Adrenal gland (tissue), 12 donors: ENCODE measurements around the gene IFT88. TPM values are rescaled to one million over a fixed set of nuclear protein-coding genes. Genes with fewer than 3 reads are reported as not detected.
A peak's percentile ranks its signal among the peaks of the same experiment; 100 is the strongest.

Experiments
- DNase-seq, 7 donors: peaks; one replicate each; pipeline ENCODE4 v3.0.0-alpha.2; 2019 to 2020
- H3K27ac ChIP-seq, 5 donors: fragments of 200-600 bp; sonication (generic) in 4 of 5; 1 replicate in 3 of 5; 2 replicates in 2 of 5; pipeline versions ENCODE4 v1.5.1 to v1.8.0; 2016 to 2020; ENCODE audit warnings: mild to moderate bottlenecking in 1 of 5
- H3K27me3 ChIP-seq: fragments of 200-600 bp; 2 replicates; pipeline ENCODE4 v1.8.0; 2021
- H3K36me3 ChIP-seq, 2 donors: fragments of 200-600 bp; replicated peaks in 1 of 2; 1 replicate in 1 of 2; 2 replicates in 1 of 2; pipeline versions ENCODE4 v1.5.1 to v1.8.0; 2018 to 2022
- H3K4me1 ChIP-seq, 2 donors: fragments of 200-600 bp; replicated peaks in 1 of 2; 1 replicate in 1 of 2; 2 replicates in 1 of 2; pipeline versions ENCODE4 v1.5.1 to v1.8.0; 2018 to 2021
- H3K4me3 ChIP-seq, 4 donors: fragments of 200-600 bp; sonication (generic) in 3 of 4; one replicate each; pipeline ENCODE4 v1.5.1; 2016 to 2018
- H3K9me3 ChIP-seq, 3 donors: fragments of 200-600 bp; sonication (generic) in 1 of 3; replicated peaks in 1 of 3; 1 replicate in 2 of 3; 2 replicates in 1 of 3; pipeline versions ENCODE4 v1.5.1 to v1.8.0; 2016 to 2021
- CTCF ChIP-seq, 6 experiments: fragments of 450-650 bp in 4 of 6; fragments of 200-600 bp in 2 of 6; sonication (generic) in 1 of 6; IDR thresholded peaks; 1 replicate in 5 of 6; 2 replicates in 1 of 6; pipeline versions ENCODE4 v1.5.1 to v1.8.0; 2016 to 2021; ENCODE audit warnings: antibody characterized with exemption in 6 of 6, mild to moderate bottlenecking in 2 of 6, moderate library complexity in 1 of 6
- POLR2A ChIP-seq, 2 donors: fragments of 450-650 bp; IDR thresholded peaks; one replicate each; pipeline ENCODE4 v1.6.1; 2017; ENCODE audit warnings: antibody characterized with exemption in 2 of 2, mild to moderate bottlenecking in 2 of 2, moderate library complexity in 1 of 2
- WGBS, 4 donors: extraction: QIAGEN DNeasy Blood & Tissue Kit in 2 of 4; methylation state at CpG; one replicate each; pipeline versions ENCODE4 v1.1.5 to v1.1.7; 2013 to 2017; 5-methylcytosine and 5-hydroxymethylcytosine counted together
- intact Hi-C, 2 donors: fragments of 100-400 bp; cut with DNase I; formaldehyde crosslinking; loops; one replicate each; pipeline versions ENCODE4 v1.14.1 to v1.15.0; 2022 to 2023
- polyA plus RNA-seq, 3 donors: library from polyadenylated mRNA; stranded (reverse); fragments of 200-250 nt in 2 of 3; fragments of 350-450 nt in 1 of 3; fragmentation: Illumina TruSeq in 1 of 3; extraction: RNeasy Lipid Tissue Mini Kit (QIAGEN cat#74804) in 1 of 3; gene quantifications; one replicate each; pipeline ENCODE4 v1.2.3, GENCODE V29; 2013 to 2014
- total RNA-seq, 9 donors: library from RNA; depleted of rRNA in 4 of 9; stranded (reverse); fragments of >200 nt in 4 of 9; fragments of 120-200 nt in 1 of 9; fragmentation: NEBNext Ultra II Directional in 1 of 9; extraction: Animal tissue kit (Norgen Biotek cat#: 25700) in 1 of 9; gene quantifications; one replicate each; pipeline versions ENCODE4 v1.1.0 to v1.2.4, GENCODE V29; 2013 to 2023
- donor health status: healthy with polysubstance abuse.
- donor health status: Bipolar disorder and iron deficiency.
- donor health status: DM: yes; HTN: yes; CAD: no.
- donor health status: DM: no; HTN: no; CAD: no.
- donor health status: DM: no; HTN: no; CAD: no.
- donor health status: DM: yes; HTN: yes; CAD: no.

IFT88 gene
- total and polyA plus RNA-seq, 12 donors = 7.0 to 22.9 (median 15.2) TPM

DNA sequence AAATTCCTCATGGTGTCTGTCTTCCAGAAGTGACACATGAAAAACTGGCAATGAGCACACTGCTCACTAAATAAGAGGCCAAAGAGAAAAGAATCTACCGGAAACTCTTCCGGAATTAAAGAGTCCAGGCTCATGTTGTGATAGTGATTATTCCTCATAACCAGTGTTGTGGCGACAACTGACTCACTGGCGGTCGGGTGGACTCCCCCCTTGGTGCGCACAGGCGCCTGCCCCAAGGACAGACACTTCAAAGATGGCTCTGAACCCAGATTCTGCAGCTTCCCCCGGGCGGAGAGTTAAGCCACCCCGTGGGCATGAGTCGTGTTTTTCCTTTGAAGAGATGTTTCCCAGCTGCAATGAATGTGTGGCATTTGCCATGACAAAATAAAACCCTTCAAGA lies 146.8 kb downstream of the IFT88 start:
- Histone ChIP-seq H3K27me3 (no peaks in the 10 kb centered on the region), H3K4me1 (peaks cover 5 to 24% of the 10 kb centered on the region in 2 donors), H3K9me3 (no peaks in the 10 kb centered on the region), H3K36me3 (no peaks in the 10 kb centered on the region), H3K27ac (peak overlapping the region in 2 of 5 donors; percentile 50 to 62), H3K4me3 (no peak overlapping the region)
- TF ChIP-seq CTCF (IDR thresholded peaks at IDR 0.05) = no peak
- TF ChIP-seq POLR2A (IDR thresholded peaks at IDR 0.05) = peak in 1 of 2 donors; percentile 15
- peak in 5 of 7 donors; percentile 54 to 79 (median 69) for DNase-seq
- WGBS, 4 donors = 28 to 43% (median 39%) methylated on average over 11 of the region's 11 CpGs
- intact Hi-C loops = loop anchor here (5.0 to 10.0 kb wide), 3 partner anchors 109 to 219 kb away; no protein-coding TSS in a partner anchor

DNA sequence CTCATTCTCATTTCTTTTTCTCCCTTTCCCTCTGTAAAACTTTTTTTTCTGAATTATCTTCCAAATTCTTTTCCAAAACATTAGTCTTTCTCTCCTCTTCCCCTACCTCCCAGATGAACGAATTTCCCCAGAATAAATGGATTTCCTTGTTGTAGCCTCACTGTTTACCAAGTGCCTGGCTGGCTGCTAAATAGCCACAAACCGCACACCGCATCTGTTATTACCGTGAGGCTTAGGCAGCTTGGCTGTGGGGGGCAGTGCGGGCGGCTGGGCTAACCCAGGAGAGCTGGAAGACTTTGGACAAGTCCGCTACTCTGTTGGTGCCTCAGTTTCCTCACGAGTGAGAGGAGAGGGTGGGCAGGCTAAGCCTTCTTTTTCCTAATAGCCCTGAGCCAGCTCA lies 147.2 kb downstream of the IFT88 start:
- no peaks in the 10 kb centered on the region for H3K27me3 ChIP-seq
- no peak for DNase-seq
- no peaks in the 10 kb centered on the region for H3K36me3 ChIP-seq
- H3K4me3 ChIP-seq = no peak overlapping the region
- H3K9me3 ChIP-seq = no peaks in the 10 kb centered on the region
- H3K27ac ChIP-seq = peak overlapping the region in 2 of 5 donors; percentile 50 to 53
- peaks cover 5 to 24% of the 10 kb centered on the region in 2 donors for H3K4me1 ChIP-seq
- WGBS, 4 donors = 65 to 81% (median 74%) methylated on average over 8 of the region's 8 CpGs
- intact Hi-C loops = loop anchor here (5.0 to 10.0 kb wide), 3 partner anchors 108 to 219 kb away; no protein-coding TSS in a partner anchor
- TF ChIP-seq CTCF (IDR thresholded peaks at IDR 0.05) (no peak), POLR2A (IDR thresholded peaks at IDR 0.05) (no peak)

- H3K4me1 ChIP-seq = peaks cover 5 to 24% of the 10 kb centered on the region in 2 donors
Measured at GRCh38 chr13:20714563-20715329, 147.8 kb downstream of the IFT88 start.

More at GRCh38 chr13:20714563-20715329, 147.8 kb downstream of the IFT88 start:
- Histone ChIP-seq H3K36me3 (no peaks in the 10 kb centered on the region), H3K9me3 (no peaks in the 10 kb centered on the region), H3K27me3 (no peaks in the 10 kb centered on the region), H3K27ac (peak overlapping the region in 2 of 5 donors; percentile 50 to 53), H3K4me3 (no peak overlapping the region)
- TF ChIP-seq POLR2A (IDR thresholded peaks at IDR 0.05) (no peak), CTCF (IDR thresholded peaks at IDR 0.05) (no peak)
- 51 to 66% (median 57%) methylated on average over 6 to 9 of the region's 9 CpGs for WGBS, 4 donors
- DNase-seq = peak in 3 of 7 donors; percentile 30 to 44 (median 42)
- intact Hi-C loops = loop anchor here (5.0 to 10.0 kb wide), 4 partner anchors 108 to 220 kb away; no protein-coding TSS in a partner anchor
